GM12891 (cell line): ENCODE measurements around the gene FAM174B.

Experiments used
- PAX5 ChIP-seq: IDR thresholded peaks from 2 replicates; pipeline ENCODE4 v1.6.1; 2011; ENCODE audit warnings: low read length, moderate library complexity, mild to moderate bottlenecking; ENCODE audit not compliant: insufficient read depth, severe bottlenecking
- POLR2A ChIP-seq: IDR thresholded peaks from 2 replicates; pipeline ENCODE4 v1.6.1; 2011; ENCODE audit warnings: low read depth, low read length, control low read depth
- POLR2AphosphoS5 ChIP-seq: IDR thresholded peaks from 2 replicates; pipeline ENCODE4 v1.6.1; 2011; ENCODE audit warnings: low read depth, low read length, control low read depth
- TAF1 ChIP-seq: IDR thresholded peaks from 2 replicates; pipeline ENCODE4 v1.6.1; 2011; ENCODE audit warnings: low read depth, low read length, control low read depth

DNA sequence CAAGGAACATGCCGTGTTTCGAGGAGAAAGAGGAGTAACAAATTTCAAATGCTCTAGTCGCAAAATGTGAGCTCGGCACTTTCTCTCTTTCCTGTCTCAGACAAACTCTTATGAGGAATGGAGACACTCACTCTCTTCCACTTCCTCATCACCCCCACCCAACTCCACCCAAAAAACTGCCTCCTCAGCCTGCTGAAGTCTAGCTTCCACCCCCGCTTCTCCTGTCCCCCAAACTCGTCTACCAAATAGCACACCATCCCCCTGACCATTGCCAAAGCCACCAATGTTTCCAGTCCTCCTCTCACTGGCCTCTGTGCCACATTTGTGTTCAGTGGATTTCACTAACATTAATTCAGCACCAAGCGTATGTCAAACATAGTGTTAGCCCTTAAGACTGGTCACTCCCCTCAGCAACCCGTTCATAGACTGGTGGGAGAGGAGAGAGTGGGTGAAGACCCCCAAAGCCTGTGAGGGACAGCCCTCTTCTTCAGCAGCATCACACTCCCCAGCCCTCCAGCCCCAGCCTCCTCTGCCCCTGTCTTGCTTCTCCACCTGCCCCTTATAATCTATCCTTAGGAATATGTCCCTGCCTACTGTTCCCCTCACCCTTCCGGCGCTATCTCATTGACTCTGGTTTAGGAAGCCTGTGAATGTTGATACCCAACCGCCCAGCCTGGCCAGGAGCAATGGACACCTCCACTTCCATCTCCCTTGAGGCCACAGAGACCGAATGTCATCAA lies 77.3 kb downstream of the FAM174B start:
- TF ChIP-seq POLR2AphosphoS5 (no peak), POLR2A (no peak), TAF1 (no peak), PAX5 (no peak)
